Right lung (tissue), 5 donors: ENCODE data around the gene TSHB. TPM values are rescaled to one million over a fixed set of nuclear protein-coding genes. Genes with fewer than 3 reads are reported as not detected.

Source experiments
- polyA plus RNA-seq, 5 donors: library from polyadenylated mRNA; unstranded; fragments of 120-200 nt; gene quantifications; one replicate each; pipeline versions ENCODE4 v1.2.1 to v1.2.3, GENCODE V29; 2013; ENCODE audit warnings: inconsistent platforms in 1 of 5, low replicate concordance in 1 of 5; ENCODE audit not compliant: insufficient read length in 5 of 5, insufficient read depth in 1 of 5

The TSHB gene
- polyA plus RNA-seq, 5 donors, result not detected

Other genes with a start within 250 kb of the TSHB start
- gene SIKE1, start 249.1 kb upstream of the TSHB start, polyA plus RNA-seq, result 10 to 100 TPM; 34.7 to 56.8 (median 53.5) TPM
- gene SYCP1, start 175.0 kb upstream of the TSHB start, polyA plus RNA-seq, result under 1 TPM; 0.21 to 0.39 (median 0.23) TPM
- gene TSPAN2, start 59.7 kb downstream of the TSHB start, polyA plus RNA-seq, result 10 to 100 TPM in 2 of 5 donors, 1 to 10 TPM in 3; 7.5 to 10.4 (median 9.1) TPM